Neuronal stem cell (in vitro differentiated cells): ENCODE data around the gene UGT1A4.
A peak's percentile ranks its signal among the peaks of the same experiment; 100 is the strongest.

ENCODE experiments used
- DNase-seq: peaks from one replicate; pipeline ENCODE4 v3.0.0-alpha.2; 2013; ENCODE audit warnings: low spot score
- H2AFZ ChIP-seq: one replicate; pipeline ENCODE4 v1.6.1; 2013; ENCODE audit warnings: mild to moderate bottlenecking, low read length, inconsistent platforms
- H2AK5ac ChIP-seq: 2 replicates; pipeline ENCODE4 v1.6.1; 2013; ENCODE audit warnings: low read depth, mild to moderate bottlenecking, inconsistent platforms, low read length, moderate library complexity, mixed read lengths
- H2BK120ac ChIP-seq: 2 replicates; pipeline ENCODE4 v1.6.1; 2013; ENCODE audit warnings: low read depth, mild to moderate bottlenecking, inconsistent platforms, low read length, moderate library complexity, mixed read lengths
- H2BK12ac ChIP-seq: one replicate; pipeline ENCODE4 v1.6.1; 2013; ENCODE audit warnings: low read length, inconsistent platforms
- H2BK15ac ChIP-seq: 2 replicates; pipeline ENCODE4 v1.6.1; 2013; ENCODE audit warnings: mild to moderate bottlenecking, low read length, inconsistent platforms, mixed read lengths
- H2BK5ac ChIP-seq: one replicate; pipeline ENCODE4 v1.6.1; 2013; ENCODE audit warnings: inconsistent platforms, mild to moderate bottlenecking, low read length, moderate library complexity
- H3K14ac ChIP-seq: one replicate; pipeline ENCODE4 v1.6.1; 2013; ENCODE audit warnings: low read length, inconsistent platforms
- H3K18ac ChIP-seq: 2 replicates; pipeline ENCODE4 v1.6.1; 2013; ENCODE audit warnings: low read length, inconsistent platforms
- H3K23ac ChIP-seq: 2 replicates; pipeline ENCODE4 v1.6.1; 2013; ENCODE audit warnings: low read depth, mild to moderate bottlenecking, mixed read lengths, low read length, inconsistent platforms; ENCODE audit not compliant: poor library complexity
- H3K27ac ChIP-seq: replicated peaks from 3 replicates; pipeline ENCODE4 v1.5.1; 2013; ENCODE audit warnings: low read length, inconsistent platforms
- H3K27me3 ChIP-seq, 3 experiments: 2 replicates each; pipeline ENCODE4 v1.6.1; 2013; ENCODE audit warnings: low read length in 3 of 3, mild to moderate bottlenecking in 2 of 3, inconsistent platforms in 1 of 3, low read depth in 1 of 3, mixed read lengths in 1 of 3, moderate library complexity in 1 of 3; ENCODE audit not compliant: control insufficient read depth in 3 of 3, insufficient read depth in 3 of 3
- H3K36me3 ChIP-seq, 2 donors: replicated peaks in 1 of 2; 2 replicates each; pipeline ENCODE4 v1.6.1; 2013; ENCODE audit warnings: low read length in 2 of 2; ENCODE audit not compliant: control insufficient read depth in 2 of 2, insufficient read depth in 2 of 2
- H3K4ac ChIP-seq: 2 replicates; pipeline ENCODE4 v1.6.1; 2013; ENCODE audit warnings: inconsistent platforms, mild to moderate bottlenecking, low read length, moderate library complexity
- H3K4me1 ChIP-seq, 2 donors: 1 replicate in 1 of 2; 2 replicates in 1 of 2; pipeline ENCODE4 v1.6.1; 2013; ENCODE audit warnings: low read length in 2 of 2, low read depth in 1 of 2; ENCODE audit not compliant: control insufficient read depth in 2 of 2, insufficient read depth in 1 of 2
- H3K4me2 ChIP-seq: one replicate; pipeline ENCODE4 v1.6.1; 2013; ENCODE audit warnings: mild to moderate bottlenecking, low read length, inconsistent platforms; ENCODE audit not compliant: insufficient read depth, poor library complexity, severe bottlenecking
- H3K4me3 ChIP-seq, 2 donors: 2 replicates each; pipeline ENCODE4 v1.5.1; 2013; ENCODE audit warnings: low read length in 2 of 2, mild to moderate bottlenecking in 2 of 2, inconsistent platforms in 1 of 2, moderate library complexity in 1 of 2
- H3K79me1 ChIP-seq: one replicate; pipeline ENCODE4 v1.6.1; 2013; ENCODE audit warnings: low read depth, mild to moderate bottlenecking, inconsistent platforms, low read length, moderate library complexity
- H3K9ac ChIP-seq: one replicate; pipeline ENCODE4 v1.6.1; 2013; ENCODE audit warnings: mild to moderate bottlenecking, low read depth, low read length, inconsistent platforms; ENCODE audit not compliant: poor library complexity
- H3K9me3 ChIP-seq, 2 donors: replicated peaks in 1 of 2; 2 replicates each; pipeline versions ENCODE3 to v1.6.1; 2013; ENCODE audit warnings: low read length in 2 of 2, mild to moderate bottlenecking in 2 of 2, inconsistent platforms in 1 of 2, low read depth in 1 of 2, mixed read lengths in 1 of 2, moderate library complexity in 1 of 2; ENCODE audit not compliant: control insufficient read depth in 2 of 2, insufficient read depth in 1 of 2
- H4K8ac ChIP-seq: one replicate; pipeline ENCODE4 v1.6.1; 2013; ENCODE audit warnings: low read depth, mild to moderate bottlenecking, inconsistent platforms, low read length, moderate library complexity
- H4K91ac ChIP-seq: one replicate; pipeline ENCODE4 v1.6.1; 2013; ENCODE audit warnings: low read length, low read depth, mild to moderate bottlenecking, inconsistent platforms; ENCODE audit not compliant: poor library complexity
- WGBS, 2 donors: extraction: QIAGEN DNeasy Blood & Tissue Kit; methylation state at CpG; one replicate each; pipeline ENCODE4 v1.1.7; 2013; ENCODE audit warnings: missing lambda C conversion rate in 2 of 2, mixed read lengths in 1 of 2; ENCODE audit not compliant: insufficient read length in 2 of 2, insufficient replicate concordance in 1 of 2; ENCODE audit errors: extremely low coverage in 2 of 2; 5-methylcytosine and 5-hydroxymethylcytosine counted together

Gene UGT1A4

GRCh38 chr2:233801357-233802131 lies 83.0 kb downstream of the UGT1A4 start:
- H2BK15ac ChIP-seq, result no peak overlapping the region
- no peak overlapping the region for H3K23ac ChIP-seq
- H2BK5ac ChIP-seq, result no peak overlapping the region
- no peaks in the 10 kb centered on the region for H3K36me3 ChIP-seq
- no peak overlapping the region for H3K18ac ChIP-seq
- peak overlapping the region; percentile 63 for H3K14ac ChIP-seq
- H3K4me2 ChIP-seq, result no peak overlapping the region
- H4K8ac ChIP-seq, result no peak overlapping the region
- no peak overlapping the region for H3K4me3 ChIP-seq
- no peak overlapping the region for H2BK120ac ChIP-seq
- no peak overlapping the region for H3K4ac ChIP-seq
- no peak overlapping the region for H2BK12ac ChIP-seq
- peaks cover 0 to 2% of the 10 kb centered on the region in 2 donors for H3K9me3 ChIP-seq
- H3K27ac ChIP-seq, result no peak overlapping the region
- H2AK5ac ChIP-seq, result no peak overlapping the region
- H2AFZ ChIP-seq, result no peak overlapping the region
- no peaks in the 10 kb centered on the region for H3K79me1 ChIP-seq
- H3K9ac ChIP-seq, result no peak overlapping the region
- no peak for DNase-seq
- no peak overlapping the region for H4K91ac ChIP-seq
- WGBS, 2 donors, result no CpG with 5 or more reads among the region's 9 CpGs
- H3K27me3 ChIP-seq, result peaks cover 0 to 10% (median 0%) of the 10 kb centered on the region in 3 experiments
- peaks cover 0 to 2% of the 10 kb centered on the region in 2 donors for H3K4me1 ChIP-seq

- Histone ChIP-seq H3K23ac (peak overlapping the region; percentile 62), H2BK15ac (no peak overlapping the region), H3K18ac (no peak overlapping the region), H3K4me2 (no peak overlapping the region), H2BK120ac (no peak overlapping the region), H3K79me1 (no peaks in the 10 kb centered on the region), H3K27ac (no peak overlapping the region), H2AK5ac (no peak overlapping the region), H3K4ac (no peak overlapping the region), H3K36me3 (no peaks in the 10 kb centered on the region), H3K9ac (no peak overlapping the region), H2BK12ac (no peak overlapping the region), H2BK5ac (no peak overlapping the region), H3K9me3 (peaks cover 0 to 2% of the 10 kb centered on the region in 2 donors), H3K14ac (no peak overlapping the region), H2AFZ (no peak overlapping the region), H3K4me3 (no peak overlapping the region), H3K4me1 (peaks cover 0 to 2% of the 10 kb centered on the region in 2 donors), H3K27me3 (peaks cover 0 to 10% (median 0%) of the 10 kb centered on the region in 3 experiments), H4K8ac (no peak overlapping the region), H4K91ac (no peak overlapping the region)
- no CpG with 5 or more reads among the region's 3 CpGs for WGBS, 2 donors
- DNase-seq, result no peak
Observed at GRCh38 chr2:233802132-233802815, 83.7 kb downstream of the UGT1A4 start.

- Histone ChIP-seq H3K9me3 (peaks cover 0 to 2% of the 10 kb centered on the region in 2 donors), H3K4ac (no peak overlapping the region), H3K18ac (no peak overlapping the region), H3K4me1 (peaks cover 0 to 2% of the 10 kb centered on the region in 2 donors), H2AFZ (no peak overlapping the region), H3K36me3 (no peaks in the 10 kb centered on the region), H3K23ac (no peak overlapping the region), H2BK12ac (no peak overlapping the region), H3K79me1 (no peaks in the 10 kb centered on the region), H2BK15ac (no peak overlapping the region), H3K4me2 (no peak overlapping the region), H4K8ac (no peak overlapping the region), H3K27me3 (peaks cover 0 to 13% (median 0%) of the 10 kb centered on the region in 3 experiments), H3K14ac (no peak overlapping the region), H2BK120ac (no peak overlapping the region), H3K9ac (no peak overlapping the region), H2BK5ac (no peak overlapping the region), H4K91ac (no peak overlapping the region), H2AK5ac (no peak overlapping the region), H3K27ac (no peak overlapping the region), H3K4me3 (no peak overlapping the region)
- no CpG with 5 or more reads among the region's 2 CpGs for WGBS, 2 donors
- no peak for DNase-seq
Observed at GRCh38 chr2:233803292-233803911, 84.9 kb downstream of the UGT1A4 start.

- WGBS, 2 donors, result no CpG with 5 or more reads among the region's 8 CpGs
- no peak overlapping the region for H2BK5ac ChIP-seq
Observed at GRCh38 chr2:233803994-233804393, 85.5 kb downstream of the UGT1A4 start.

More at GRCh38 chr2:233803994-233804393, 85.5 kb downstream of the UGT1A4 start:
- H2AFZ ChIP-seq, result no peak overlapping the region
- DNase-seq, result no peak
- no peak overlapping the region for H2BK120ac ChIP-seq
- H3K14ac ChIP-seq, result no peak overlapping the region
- H2BK15ac ChIP-seq, result peak overlapping the region; percentile 20
- H3K27me3 ChIP-seq, result peaks cover 0 to 16% (median 0%) of the 10 kb centered on the region in 3 experiments
- no peak overlapping the region for H2AK5ac ChIP-seq
- H3K4me3 ChIP-seq, result peak overlapping the region in 1 of 2 donors; percentile 23
- H3K4ac ChIP-seq, result no peak overlapping the region
- peaks cover 0 to 2% of the 10 kb centered on the region in 2 donors for H3K9me3 ChIP-seq
- H3K27ac ChIP-seq, result no peak overlapping the region
- no peak overlapping the region for H3K4me2 ChIP-seq
- H3K36me3 ChIP-seq, result no peaks in the 10 kb centered on the region
- no peak overlapping the region for H4K91ac ChIP-seq
- H3K79me1 ChIP-seq, result no peaks in the 10 kb centered on the region
- no peak overlapping the region for H2BK12ac ChIP-seq
- H3K23ac ChIP-seq, result no peak overlapping the region
- H4K8ac ChIP-seq, result no peak overlapping the region
- H3K4me1 ChIP-seq, result peaks cover 0 to 2% of the 10 kb centered on the region in 2 donors
- no peak overlapping the region for H3K9ac ChIP-seq
- peak overlapping the region; percentile 12 for H3K18ac ChIP-seq
